ENCODE results near the gene SYCN. TPM values are rescaled to one million over a fixed set of nuclear protein-coding genes. Genes with fewer than 3 reads are reported as not detected.

The SYCN gene
- total and polyA plus RNA-seq, 2 of the 13 experiments (the other 11 are each of a cell fraction or from before 2014, with no cell fraction given): not detected

GRCh38 chr19:39155741-39156140 is 48.3 kb downstream of the SYCN start (continued):
- no peak for TF ChIP-seq FUBP1 (CRISPR knock-in tag; IDR thresholded peaks at IDR 0.05; ENCODE audit: borderline replicate concordance)

GRCh38 chr19:39155114-39155700 is 48.9 kb downstream of the SYCN start:
- peaks cover 1 to 9% of the 10 kb centered on the region in 2 experiments; a peak in 2 of 5 replicates for H3K36me3 ChIP-seq (replicated peaks in 1 of 2; ENCODE audit: control insufficient read depth in 1 of 2, insufficient read depth in 2 of 2, low read length in 2 of 2)
- DNase-seq (ENCODE audit: low spot score): no peak
- in situ Hi-C loops (cut with HindIII; ENCODE audit: extremely low pct_ligation_motif_present, low pct_unique_long_range_greater_than_20kb) (no loop called here), intact Hi-C loops (cut with micrococcal nuclease; ENCODE audit: unreplicated experiment) (loop anchor here (5.0 kb wide), 1 partner anchor 33 kb away; no protein-coding TSS in a partner anchor)
- no peak for FAIRE-seq
- no TSS peak for BruUV-seq (replicated peaks)
- H3K9me3 ChIP-seq (ENCODE audit: low read length): no peaks in the 10 kb centered on the region
- peaks cover 52% of the 10 kb centered on the region for H3K79me2 ChIP-seq (ENCODE audit: insufficient read depth, low read length)
- H4K20me1 ChIP-seq (ENCODE audit: insufficient read depth, low read length): peaks cover 18% of the 10 kb centered on the region; the same call in 1 of the 2 replicates
- no peak overlapping the region for H3K4me3 ChIP-seq (replicated peaks in 1 of 3; ENCODE audit: insufficient read depth in 1 of 3, low read depth in 2 of 3, low read length in 3 of 3)
- H3K4me2 ChIP-seq (ENCODE audit: low read depth, low read length): no peak overlapping the region
- H3K27me3 ChIP-seq (ENCODE audit: control insufficient read depth in 1 of 2, insufficient read depth in 2 of 2, low read length in 2 of 2): no peaks in the 10 kb centered on the region
- no peak overlapping the region for H3K27ac ChIP-seq (ENCODE audit: extremely low read length, insufficient read depth, low read length)
- H3K9ac ChIP-seq (ENCODE audit: insufficient read depth, low read depth, low read length): no peak overlapping the region
- WGBS (ENCODE audit: low lambda C conversion rate): 64% methylated on average over 9 of the region's 11 CpGs
- peak; percentile 8; the same call in 2 of the 3 replicates for ATAC-seq
- H3K4me1 ChIP-seq (ENCODE audit: insufficient read depth, low read length): peaks cover 52% of the 10 kb centered on the region
- H2AFZ ChIP-seq (ENCODE audit: low read length): no peak overlapping the region
- TF ChIP-seq HNRNPL (IDR thresholded peaks at IDR 0.05; ENCODE audit: low read depth, low read length): 0 out of 2 replicates have a peak, but pooled peaks have one; percentile 24
- no peak for TF ChIP-seq XBP1 (CRISPR knock-in tag; IDR thresholded peaks at IDR 0.05)
- POLR2A ChIA-PET: interaction anchor here (0.7 to 3.6 kb wide), 2 partner anchors 10 to 12 kb away, joined by 3 to 26 read pairs; no protein-coding TSS in a partner anchor
- CTCF ChIA-PET (ENCODE audit: low intra/inter-chr PET ratio, low total read pairs): no interaction called here
